ENCODE measurements around the gene SNAI1. TPM values are rescaled to one million over a fixed set of nuclear protein-coding genes. Genes with fewer than 3 reads are reported as not detected.

SNAI1 gene
- total RNA-seq, 4 donors from 2014 or later: 0.56 to 4.1 (median 1.4) TPM

DNA sequence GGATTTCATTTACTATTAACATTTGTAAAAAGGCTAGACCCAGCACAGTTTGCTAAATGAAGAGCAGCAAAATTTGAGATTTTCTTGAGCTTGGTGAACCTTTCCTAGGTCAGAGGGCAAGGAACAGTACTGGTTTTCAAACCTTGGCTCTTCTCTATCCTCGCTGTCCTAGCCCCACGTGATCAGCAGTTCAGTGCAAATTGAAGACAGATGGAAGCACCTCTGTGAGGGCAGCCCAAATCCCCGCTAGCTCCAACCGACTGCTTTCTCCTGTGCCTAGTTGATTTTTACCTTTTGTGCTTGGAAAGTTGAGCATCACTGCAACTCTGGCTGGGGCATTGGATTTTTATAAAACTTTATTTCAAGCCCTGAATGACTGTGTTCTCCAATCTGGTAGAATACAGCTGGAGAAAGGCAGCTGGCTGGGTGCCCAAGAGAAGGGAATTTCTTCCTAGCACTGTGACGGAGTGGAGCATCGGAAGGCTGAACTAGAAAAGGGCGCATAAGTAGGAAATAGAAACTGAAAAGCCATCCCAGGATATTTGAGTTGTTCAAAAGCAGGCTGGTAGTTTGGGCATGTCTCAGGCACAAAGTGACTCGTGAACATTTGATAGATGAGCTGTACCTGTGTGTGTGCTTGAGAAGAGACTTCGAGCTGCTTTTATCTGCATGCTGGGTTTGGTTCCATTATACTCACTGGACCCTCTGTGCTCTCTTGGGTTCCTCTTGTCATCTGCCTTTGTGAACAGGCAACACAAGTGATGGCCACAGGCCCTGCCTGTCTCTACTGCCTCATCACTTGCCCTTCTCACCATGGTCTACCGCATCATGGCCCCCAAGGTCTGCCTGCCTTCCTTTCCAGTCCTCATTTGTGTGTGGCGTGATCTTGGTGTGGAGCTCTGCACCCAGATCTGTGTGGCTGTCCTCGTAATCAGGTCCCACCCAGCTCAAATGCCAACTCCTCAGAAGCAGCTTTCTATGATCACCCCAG is 44.3 kb upstream of the SNAI1 start:
- H3K9me3 ChIP-seq: no peaks in the 10 kb centered on the region
- 43% methylated on average over 12 of the region's 12 CpGs for WGBS
- H3K36me3 ChIP-seq: peaks cover 20% of the 10 kb centered on the region
- H3K4me3 ChIP-seq: peak overlapping the region; percentile 74
- H3K27me3 ChIP-seq: no peaks in the 10 kb centered on the region
- H3K27ac ChIP-seq: no peak overlapping the region
- peak in 1 of 2 donors; percentile 78 for DNase-seq (ENCODE audit: low spot score in 2 of 2)
- TF ChIP-seq CTCF (IDR thresholded peaks at IDR 0.05): no peak
- no peak for TF ChIP-seq EP300 (IDR thresholded peaks at IDR 0.05)
- TF ChIP-seq POLR2A (IDR thresholded peaks at IDR 0.05): no peak
- peaks cover 34% of the 10 kb centered on the region for H3K4me1 ChIP-seq

DNA sequence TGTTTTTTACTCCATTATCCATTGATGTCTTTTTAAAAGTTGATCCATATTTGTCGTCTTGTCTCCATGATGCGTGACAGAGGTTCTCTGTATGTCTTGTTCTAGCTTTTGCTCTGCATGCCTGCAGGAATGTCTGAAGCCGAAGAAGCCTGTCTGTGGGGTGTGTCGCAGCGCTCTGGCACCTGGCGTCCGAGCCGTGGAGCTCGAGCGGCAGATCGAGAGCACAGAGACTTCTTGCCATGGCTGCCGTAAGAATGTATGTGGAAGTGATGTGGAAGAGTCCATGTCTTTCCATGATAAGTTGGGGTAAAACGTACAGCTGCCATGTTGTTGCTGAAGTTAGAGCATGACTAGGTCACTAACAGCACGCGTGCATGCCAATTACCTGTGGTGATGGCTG is 41.3 kb upstream of the SNAI1 start:
- Histone ChIP-seq H3K36me3 (peaks cover 45% of the 10 kb centered on the region), H3K4me3 (no peak overlapping the region), H3K27me3 (no peaks in the 10 kb centered on the region), H3K9me3 (no peaks in the 10 kb centered on the region), H3K4me1 (peaks cover 26% of the 10 kb centered on the region), H3K27ac (no peak overlapping the region)
- TF ChIP-seq POLR2AphosphoS5 (IDR thresholded peaks at IDR 0.05): no peak
- TF ChIP-seq EP300 (IDR thresholded peaks at IDR 0.05): no peak
- no peak for TF ChIP-seq CTCF (IDR thresholded peaks at IDR 0.05)
- TF ChIP-seq POLR2A (IDR thresholded peaks at IDR 0.05): no peak
- DNase-seq (ENCODE audit: low spot score in 2 of 2): no peak
- 93% methylated on average over 15 of the region's 15 CpGs for WGBS

DNA sequence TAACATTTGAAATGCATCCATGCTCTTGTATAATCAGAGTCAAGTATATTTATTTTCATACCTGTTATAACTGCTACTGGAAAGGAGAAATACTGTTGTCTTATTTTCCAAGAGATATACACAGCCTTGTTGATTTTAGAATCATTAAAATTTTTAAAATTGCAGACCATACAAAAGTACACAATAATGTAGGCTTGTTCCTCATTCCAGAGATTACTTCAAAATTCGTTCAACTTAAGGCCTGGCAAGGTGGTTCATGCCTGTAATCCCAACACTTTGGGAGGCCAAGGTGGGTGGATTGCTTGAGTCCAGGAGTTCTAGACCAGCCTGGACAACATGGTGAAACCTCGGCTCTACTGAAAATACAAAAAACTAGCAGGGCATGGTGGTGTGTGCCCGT is 40.5 kb upstream of the SNAI1 start:
- H3K4me3 ChIP-seq: no peak overlapping the region
- H3K36me3 ChIP-seq: peaks cover 54% of the 10 kb centered on the region
- H3K27ac ChIP-seq: no peak overlapping the region
- H3K4me1 ChIP-seq: peaks cover 21% of the 10 kb centered on the region
- DNase-seq (ENCODE audit: low spot score in 2 of 2): peak in 1 of 2 donors; percentile 13
- TF ChIP-seq POLR2AphosphoS5 (IDR thresholded peaks at IDR 0.05) (no peak), CTCF (IDR thresholded peaks at IDR 0.05) (no peak)
- no peaks in the 10 kb centered on the region for H3K9me3 ChIP-seq
- H3K27me3 ChIP-seq: no peaks in the 10 kb centered on the region
- 77% methylated on average over 3 of the region's 3 CpGs for WGBS

GRCh38 chr20:49942942-49943341 is 39.8 kb upstream of the SNAI1 start:
- Histone ChIP-seq H3K27ac (no peak overlapping the region), H3K9me3 (no peaks in the 10 kb centered on the region), H3K36me3 (peaks cover 57% of the 10 kb centered on the region), H3K4me1 (peaks cover 15% of the 10 kb centered on the region), H3K27me3 (no peaks in the 10 kb centered on the region), H3K4me3 (no peak overlapping the region)
- TF ChIP-seq POLR2A (IDR thresholded peaks at IDR 0.05) (no peak), CTCF (IDR thresholded peaks at IDR 0.05) (no peak), EP300 (IDR thresholded peaks at IDR 0.05) (no peak), POLR2AphosphoS5 (IDR thresholded peaks at IDR 0.05) (no peak)
- DNase-seq (ENCODE audit: low spot score in 2 of 2): no peak
- WGBS: 91% methylated on average over 3 of the region's 3 CpGs

GRCh38 chr20:49945306-49945700 is 37.5 kb upstream of the SNAI1 start:
- TF ChIP-seq EP300 (IDR thresholded peaks at IDR 0.05): no peak
- no peak for TF ChIP-seq POLR2A (IDR thresholded peaks at IDR 0.05)
- no peak for TF ChIP-seq POLR2AphosphoS5 (IDR thresholded peaks at IDR 0.05)
- no peak for TF ChIP-seq CTCF (IDR thresholded peaks at IDR 0.05)
- Histone ChIP-seq H3K36me3 (peaks cover 80% of the 10 kb centered on the region), H3K4me1 (no peaks in the 10 kb centered on the region), H3K27ac (no peak overlapping the region), H3K4me3 (no peak overlapping the region), H3K27me3 (no peaks in the 10 kb centered on the region), H3K9me3 (no peaks in the 10 kb centered on the region)
- 79% methylated on average over 3 of the region's 3 CpGs for WGBS
- DNase-seq (ENCODE audit: low spot score in 2 of 2): no peak

Data from suprapubic skin (tissue), 4 donors.